GM11168 (cell line): Measurements from ENCODE around the gene GSK3B.

Experiments
- in situ Hi-C: fragments of 300-500 bp; cut with MboI; formaldehyde crosslinking; loops from one replicate; pipeline ENCODE4 v1.12.0; 2022; ENCODE audit warnings: low sequenced_read_pairs; ENCODE audit not compliant: unreplicated experiment

GSK3B gene

DNA sequence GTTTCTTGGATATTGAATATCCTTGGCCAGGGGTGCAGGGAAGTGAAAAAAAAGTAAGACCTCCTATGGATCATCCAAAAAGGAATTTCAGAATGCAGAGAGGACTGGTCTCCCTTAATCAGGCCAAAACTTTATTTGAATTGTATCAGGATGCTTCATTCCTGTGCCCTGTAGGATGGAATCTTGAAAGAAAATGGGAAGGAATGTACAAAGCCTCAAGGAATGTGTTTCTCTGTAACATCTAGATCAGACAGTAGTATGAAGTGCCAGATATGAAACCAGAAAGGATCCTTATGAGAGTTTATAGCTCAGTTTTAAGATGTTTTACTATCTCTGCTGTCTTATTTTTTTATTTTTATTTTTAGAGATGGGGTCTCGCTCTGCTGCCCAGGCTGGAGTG lies 6.5 kb upstream of the GSK3B start:
- in situ Hi-C loops: no loop called here

- in situ Hi-C loops: no loop called here
Measured at GRCh38 chr3:120098710-120099109, 4.5 kb upstream of the GSK3B start.

- in situ Hi-C loops: no loop called here
Measured at GRCh38 chr3:120095979-120096426, 1.8 kb upstream of the GSK3B start.

- in situ Hi-C loops: no loop called here
Measured at GRCh38 chr3:120095226-120095978, 1.2 kb upstream of the GSK3B start.

DNA sequence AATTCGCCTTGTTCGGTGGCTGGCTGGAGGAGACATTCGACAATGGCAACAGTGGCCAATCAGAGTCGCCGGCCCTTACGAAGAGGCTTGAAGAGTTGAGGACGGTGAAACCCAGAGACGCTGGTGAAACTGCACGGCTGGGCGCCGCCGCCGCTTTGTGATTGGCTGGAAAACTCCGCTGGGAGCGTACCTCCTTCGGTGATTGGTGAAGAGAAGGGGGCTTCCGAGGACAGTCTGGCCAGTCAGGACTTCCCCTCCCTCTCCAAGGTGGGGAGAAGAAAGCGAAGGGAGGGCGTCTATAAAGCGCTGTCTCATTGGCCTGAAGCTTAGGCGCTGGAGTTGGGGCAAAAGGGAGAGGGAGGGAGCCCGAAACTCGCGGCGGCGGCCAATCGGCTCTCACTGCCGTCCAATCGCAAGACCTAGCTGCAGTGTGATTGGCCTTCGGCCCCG lies 554 bp upstream of the GSK3B start:
- in situ Hi-C loops: no loop called here

DNA sequence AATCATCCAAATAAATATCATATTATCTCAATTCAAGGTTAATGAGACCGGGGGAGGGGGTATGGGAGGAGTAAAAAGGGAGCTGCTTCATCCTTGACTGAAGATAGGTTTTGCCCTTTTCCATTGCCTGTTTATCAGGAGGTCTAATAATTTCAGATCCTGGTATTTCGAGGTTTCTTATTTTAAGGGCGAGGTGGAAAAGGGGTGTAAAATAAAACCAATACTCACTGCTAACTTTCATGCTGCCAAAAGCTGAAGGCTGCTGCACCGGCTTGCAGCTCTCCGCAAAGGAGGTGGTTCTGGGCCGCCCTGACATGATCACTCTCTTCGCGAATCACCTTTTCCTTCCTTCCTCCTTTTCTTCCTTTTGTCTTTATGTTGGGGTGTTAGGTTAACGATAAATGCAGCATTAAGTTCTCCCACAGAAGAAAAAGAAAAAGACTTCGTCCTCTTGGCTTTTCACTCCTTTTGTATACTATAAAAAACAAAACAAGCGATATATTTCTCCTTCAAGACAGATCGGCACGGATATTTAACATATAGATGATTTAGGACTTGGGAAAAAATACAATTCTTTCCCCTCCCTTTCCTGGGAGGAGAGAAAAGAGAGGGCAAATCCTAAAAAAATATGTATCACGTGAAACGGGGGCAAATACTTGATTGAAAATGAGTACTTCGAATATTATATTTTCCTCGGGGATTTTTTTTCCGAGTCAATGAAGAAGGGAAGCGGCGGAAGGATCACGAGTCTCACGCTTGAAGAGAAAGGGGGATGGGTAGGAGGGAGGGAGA lies 932 bp downstream of the GSK3B start:
- in situ Hi-C loops: no loop called here

DNA sequence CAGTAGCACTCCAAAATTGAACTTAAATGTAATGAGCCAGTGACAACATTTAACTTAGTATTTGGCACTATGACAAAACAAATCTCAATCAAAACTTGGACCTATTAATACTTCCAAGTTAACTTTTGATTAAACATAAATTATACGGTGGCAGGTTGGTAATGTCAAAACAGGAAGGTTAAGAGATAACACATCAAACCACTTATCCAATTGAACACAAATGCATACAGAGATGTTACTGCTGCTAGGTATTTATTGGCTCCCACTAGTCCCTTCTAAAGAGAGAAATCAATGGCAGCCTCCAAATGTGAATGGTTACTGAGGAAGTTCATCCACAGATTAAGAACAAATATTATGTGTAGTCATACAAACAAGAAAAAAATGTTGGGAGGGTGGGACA lies 1.8 kb downstream of the GSK3B start:
- in situ Hi-C loops: no loop called here

DNA sequence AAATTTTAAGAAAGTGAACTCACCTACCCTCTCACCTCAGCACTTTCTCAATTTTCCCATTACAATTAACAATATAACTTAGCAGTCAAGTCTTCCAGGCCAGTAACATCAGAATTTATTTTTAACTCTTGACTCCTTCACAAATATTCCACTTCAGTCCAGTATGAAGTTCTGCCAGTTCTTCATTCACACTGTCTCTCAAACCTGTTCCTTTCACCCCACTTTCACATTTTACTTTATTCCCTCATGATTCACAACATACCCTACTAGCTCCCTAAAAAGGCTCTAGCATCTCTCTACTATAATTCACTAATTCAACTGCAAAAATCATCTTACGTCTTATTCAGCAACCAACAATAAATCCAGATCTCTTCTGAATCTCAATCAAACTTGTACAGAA lies 3.8 kb downstream of the GSK3B start:
- in situ Hi-C loops: no loop called here

DNA sequence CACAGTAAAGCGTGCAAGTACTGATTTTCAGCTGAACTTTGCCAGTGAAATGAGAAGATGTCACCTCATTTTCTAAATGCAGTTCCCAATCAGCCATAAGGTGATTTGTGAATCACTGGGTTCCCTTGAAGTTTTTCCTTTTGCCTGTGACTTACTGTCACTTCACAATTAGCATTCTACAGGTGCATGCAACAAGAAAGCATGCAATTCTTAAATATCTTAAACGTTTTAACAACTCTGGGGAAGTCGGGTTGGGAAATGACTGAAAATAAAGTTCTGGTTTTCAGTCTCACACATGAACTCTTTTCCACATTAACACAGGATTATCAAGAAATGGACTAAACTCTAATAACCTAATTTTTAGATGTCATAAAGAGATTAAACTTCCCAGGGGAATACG lies 5.2 kb downstream of the GSK3B start:
- in situ Hi-C loops: no loop called here

DNA sequence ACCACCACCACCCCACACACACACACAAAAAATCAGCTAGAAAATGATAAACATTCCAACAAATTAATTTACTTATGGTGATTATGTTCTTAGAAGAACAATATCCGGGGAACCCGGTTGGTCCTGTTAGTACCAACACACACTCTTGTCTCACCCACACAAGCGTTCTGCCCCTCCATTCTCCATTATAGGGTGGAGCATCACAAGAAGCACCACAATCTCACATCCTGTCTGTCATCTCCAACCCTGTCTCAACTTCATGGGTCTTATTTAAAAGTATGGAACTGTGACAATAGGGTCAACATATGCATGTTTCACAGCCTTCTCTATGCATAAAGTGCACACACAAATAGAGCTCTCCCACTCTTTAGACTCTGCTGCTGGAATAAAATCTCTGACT lies 5.6 kb downstream of the GSK3B start:
- in situ Hi-C loops: no loop called here

- in situ Hi-C loops: no loop called here
Measured at GRCh38 chr3:120081719-120082118, 12.5 kb downstream of the GSK3B start.

- in situ Hi-C loops: no loop called here
Measured at GRCh38 chr3:120080836-120081235, 13.4 kb downstream of the GSK3B start.

DNA sequence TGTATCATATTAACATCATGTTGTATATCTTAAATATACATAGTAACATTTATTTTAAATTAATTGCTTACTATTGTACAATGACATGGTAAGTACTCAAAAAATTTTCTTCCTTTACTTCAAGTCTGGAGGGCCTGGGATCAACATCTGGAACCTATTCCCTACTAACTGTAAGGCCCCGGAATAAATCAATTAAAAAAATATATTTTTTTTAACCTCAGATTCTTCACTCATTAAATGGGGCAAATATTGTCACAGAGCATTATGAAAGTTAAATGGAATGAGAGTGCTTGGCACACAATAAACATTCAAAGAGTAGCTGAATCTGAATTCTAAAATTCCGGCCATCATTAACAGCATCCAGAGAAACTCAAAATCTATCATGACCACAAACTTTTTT lies 16.5 kb downstream of the GSK3B start:
- in situ Hi-C loops: no loop called here

DNA sequence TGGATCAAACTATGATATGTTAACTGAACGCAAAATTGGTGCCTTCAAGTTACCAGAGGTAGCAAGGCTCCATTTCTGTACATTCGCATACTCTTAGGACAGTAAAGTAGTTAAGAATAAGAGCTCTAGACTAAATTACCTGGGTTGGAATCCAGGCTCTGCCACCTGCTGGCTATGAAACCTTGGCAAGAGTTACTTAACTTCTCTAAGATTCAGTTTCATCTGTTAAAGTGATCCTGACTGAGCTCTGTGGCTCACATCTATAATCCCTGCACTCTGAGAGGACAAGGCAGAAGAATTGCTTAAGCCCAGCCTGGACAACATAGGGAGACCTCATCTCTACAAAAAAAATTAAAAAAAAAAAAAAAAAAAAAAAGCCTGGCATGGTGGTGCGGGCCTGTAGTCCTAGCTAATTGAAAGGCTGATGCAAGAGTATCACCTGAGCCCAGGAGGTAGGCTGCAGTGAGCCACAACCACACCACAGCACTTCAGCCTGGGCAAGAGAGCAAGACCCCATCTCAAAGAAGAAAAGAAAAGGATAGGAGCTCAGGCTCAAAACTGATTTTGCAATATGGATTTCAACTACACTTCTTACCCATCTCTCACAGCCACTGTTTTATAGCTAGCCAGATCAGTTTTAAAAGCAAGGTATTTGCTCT lies 21.3 kb downstream of the GSK3B start:
- in situ Hi-C loops: no loop called here

GRCh38 chr3:120071259-120071658 lies 23.0 kb downstream of the GSK3B start:
- in situ Hi-C loops: no loop called here

GRCh38 chr3:120070263-120070981 lies 23.8 kb downstream of the GSK3B start:
- in situ Hi-C loops: no loop called here

GRCh38 chr3:120067083-120067482 lies 27.2 kb downstream of the GSK3B start:
- in situ Hi-C loops: no loop called here

GRCh38 chr3:120066634-120067033 lies 27.6 kb downstream of the GSK3B start:
- in situ Hi-C loops: no loop called here

DNA sequence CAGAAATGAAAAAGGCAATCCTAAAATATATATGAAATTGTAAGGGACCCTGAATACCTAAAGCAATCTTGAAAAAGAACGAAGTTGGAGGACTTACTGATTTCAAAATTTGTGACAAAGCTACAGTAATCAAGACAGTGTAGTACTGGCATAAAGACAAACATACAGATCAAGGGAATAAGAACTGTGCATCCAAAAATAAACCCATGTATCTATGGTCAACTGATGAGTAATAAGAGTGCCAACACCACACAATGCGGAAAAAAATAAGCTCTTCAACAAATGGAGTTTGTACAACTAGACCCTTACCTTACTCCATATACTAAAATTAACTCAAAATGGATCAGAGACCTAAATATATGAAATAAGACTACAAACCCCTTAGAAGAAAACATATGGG lies 29.6 kb downstream of the GSK3B start:
- in situ Hi-C loops: no loop called here

DNA sequence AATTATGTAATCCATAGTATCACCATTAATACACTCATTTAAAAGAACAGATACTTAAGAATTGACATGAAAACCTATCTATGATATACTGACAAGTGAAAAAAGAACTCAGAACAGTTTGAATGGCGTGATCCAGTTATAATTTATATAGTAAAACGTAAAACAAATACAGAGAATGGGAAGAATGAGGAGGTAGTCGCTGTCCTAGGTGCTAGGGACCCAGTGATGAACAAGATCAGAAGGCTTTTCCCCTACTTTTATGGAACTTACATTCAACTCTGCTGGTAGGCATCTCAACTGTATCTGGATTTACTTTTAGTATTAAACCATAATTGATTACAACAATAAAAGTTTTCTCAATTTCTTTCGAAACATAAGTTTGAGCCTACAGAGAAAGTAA lies 31.8 kb downstream of the GSK3B start:
- in situ Hi-C loops: no loop called here
